ENCODE data around the gene CACNA1H.
A peak's percentile ranks its signal among the peaks of the same experiment; 100 is the strongest.

Gene CACNA1H

DNA sequence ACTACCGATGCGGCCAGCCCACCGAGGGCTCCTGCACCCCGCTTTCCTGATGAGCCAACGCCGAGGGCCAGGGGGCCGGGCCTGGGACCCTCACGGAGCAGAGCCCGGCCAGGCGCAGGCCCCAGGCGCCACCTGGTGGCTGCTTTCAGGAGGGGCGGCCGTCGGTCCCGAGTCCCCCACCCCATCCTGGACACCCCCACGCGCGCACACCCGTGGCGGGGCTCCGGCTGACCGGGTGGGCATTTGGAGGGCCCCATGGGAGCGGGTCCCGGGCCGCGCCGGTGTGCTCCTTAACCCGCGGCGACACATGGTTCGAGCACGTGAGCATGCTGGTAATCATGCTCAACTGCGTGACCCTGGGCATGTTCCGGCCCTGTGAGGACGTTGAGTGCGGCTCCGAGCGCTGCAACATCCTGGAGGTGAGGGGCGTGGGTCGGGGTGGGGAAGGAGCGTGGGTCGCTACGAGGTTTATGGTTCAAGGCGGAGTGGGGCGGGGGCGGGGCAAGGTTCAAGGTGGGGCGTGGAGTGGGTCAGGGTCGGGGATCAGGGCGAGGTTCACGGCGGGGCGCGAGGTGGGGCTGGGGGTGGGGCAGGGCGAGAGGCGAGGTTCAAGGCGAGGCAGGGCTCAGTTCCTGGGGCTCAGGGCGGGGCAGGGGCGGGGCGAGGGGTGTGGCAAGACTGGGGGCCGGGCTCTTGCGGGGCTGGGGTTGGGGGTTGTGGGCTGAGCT lies 41.9 kb downstream of the CACNA1H start:
- DNase-seq, result peak; percentile 38 to 40

DNA sequence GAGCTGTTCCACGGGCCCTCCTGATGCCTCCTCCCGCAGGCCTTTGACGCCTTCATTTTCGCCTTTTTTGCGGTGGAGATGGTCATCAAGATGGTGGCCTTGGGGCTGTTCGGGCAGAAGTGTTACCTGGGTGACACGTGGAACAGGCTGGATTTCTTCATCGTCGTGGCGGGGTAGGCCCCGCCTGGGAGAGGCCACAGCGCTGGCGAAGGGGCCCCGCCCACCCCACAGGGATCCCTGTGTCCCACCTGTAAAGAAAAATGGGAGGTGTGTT lies 42.4 kb downstream of the CACNA1H start:
- DNase-seq, result no peak

DNA sequence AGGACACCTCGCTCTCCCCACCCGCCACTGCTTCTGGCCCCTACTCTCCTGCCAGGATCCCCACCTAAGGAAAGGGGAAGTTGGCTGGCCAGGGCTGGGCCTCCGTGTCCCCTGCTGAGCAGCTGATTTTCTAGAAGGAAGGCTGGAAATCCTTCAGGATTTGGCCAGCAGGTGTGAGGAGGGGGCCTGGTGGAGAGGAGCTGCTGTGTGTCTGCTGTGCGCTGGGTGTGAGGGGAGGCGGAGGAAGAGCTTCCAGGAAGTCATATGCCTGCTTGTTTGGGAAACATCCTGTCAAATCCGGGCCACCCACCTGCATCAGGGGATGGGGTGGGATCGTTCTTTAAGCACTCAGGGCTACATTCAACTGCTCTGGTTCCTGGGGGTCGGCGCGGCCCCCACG lies 43.6 kb downstream of the CACNA1H start:
- no peak for DNase-seq

DNA sequence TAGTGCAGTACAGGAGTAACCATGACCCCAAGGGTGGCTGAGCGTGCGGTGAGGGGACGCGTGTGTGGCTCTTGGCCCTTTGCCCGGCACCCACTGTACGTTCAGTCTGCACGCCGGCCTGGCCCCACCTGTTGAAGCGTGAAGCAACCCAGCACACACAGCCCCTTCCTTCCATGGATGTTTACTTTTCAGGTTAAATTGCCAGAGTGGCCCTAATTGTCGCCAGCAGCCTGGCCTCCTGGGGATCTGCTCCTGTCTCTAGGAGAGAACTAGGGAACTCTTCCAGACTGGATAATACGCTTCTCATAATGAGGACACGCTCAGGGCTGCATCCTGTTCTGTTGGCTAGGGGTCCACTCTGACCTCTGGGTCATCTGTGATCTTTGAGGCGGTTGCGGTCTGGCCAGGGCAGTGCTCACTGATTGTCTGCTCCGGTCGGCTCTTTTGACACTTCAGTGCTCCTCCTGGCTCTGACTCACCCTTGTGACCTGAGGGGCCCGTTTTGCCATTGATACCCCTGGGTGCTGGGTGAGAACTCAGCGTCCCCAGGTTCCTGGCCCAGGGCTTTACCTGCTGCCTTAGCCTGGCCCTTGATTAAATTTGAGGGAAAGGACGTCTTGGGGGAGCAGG lies 44.4 kb downstream of the CACNA1H start:
- DNase-seq, result no peak

DNA sequence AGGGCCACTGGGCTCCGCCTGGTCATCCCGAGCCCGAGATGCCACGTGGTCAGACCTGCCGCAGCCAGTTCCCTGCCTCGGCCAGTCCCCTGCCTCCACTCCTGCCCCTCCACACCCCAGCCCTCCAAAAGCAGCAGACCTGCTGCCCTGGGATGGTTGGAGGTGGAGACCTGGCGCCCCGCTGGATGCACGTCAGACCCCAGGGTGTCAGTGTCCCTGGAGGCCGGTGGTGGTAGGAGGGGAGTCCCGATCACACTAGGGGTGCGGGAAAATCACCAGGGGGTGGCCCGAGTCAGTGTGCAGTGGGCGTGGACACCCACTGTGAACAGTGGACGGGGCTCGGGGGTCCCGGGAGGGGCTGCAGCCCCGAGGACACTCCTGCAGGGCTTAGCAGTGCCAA lies 45.3 kb downstream of the CACNA1H start:
- DNase-seq, result no peak

DNA sequence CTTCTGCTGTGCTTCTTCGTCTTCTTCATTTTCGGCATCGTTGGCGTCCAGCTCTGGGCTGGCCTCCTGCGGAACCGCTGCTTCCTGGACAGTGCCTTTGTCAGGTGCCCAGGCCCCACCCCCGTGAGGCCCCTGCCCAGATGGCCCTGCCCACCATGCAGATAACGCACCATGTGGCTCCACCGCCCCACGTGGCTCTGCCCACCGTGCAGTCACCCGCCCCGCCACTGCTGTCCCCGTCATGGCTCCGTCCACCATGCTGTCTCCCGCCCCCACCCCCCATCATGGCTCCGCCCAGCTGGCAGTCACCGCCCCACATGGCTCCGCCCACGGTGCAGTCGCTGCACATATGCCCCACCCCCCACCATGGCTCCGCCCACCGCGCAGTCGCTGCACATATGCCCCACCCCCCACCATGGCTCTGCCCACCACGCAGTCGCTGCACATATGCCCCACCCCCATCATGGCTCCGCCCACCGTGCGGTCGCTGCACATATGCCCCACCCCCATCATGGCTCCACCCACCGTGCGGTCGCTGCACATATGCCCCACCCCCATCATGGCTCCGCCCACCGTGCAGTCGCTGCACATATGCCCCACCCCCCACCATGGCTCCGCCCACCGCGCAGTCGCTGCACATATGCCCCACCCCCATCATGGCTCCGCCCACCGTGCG lies 45.9 kb downstream of the CACNA1H start:
- DNase-seq, result peak in 1 of 2 donors; percentile 10

DNA sequence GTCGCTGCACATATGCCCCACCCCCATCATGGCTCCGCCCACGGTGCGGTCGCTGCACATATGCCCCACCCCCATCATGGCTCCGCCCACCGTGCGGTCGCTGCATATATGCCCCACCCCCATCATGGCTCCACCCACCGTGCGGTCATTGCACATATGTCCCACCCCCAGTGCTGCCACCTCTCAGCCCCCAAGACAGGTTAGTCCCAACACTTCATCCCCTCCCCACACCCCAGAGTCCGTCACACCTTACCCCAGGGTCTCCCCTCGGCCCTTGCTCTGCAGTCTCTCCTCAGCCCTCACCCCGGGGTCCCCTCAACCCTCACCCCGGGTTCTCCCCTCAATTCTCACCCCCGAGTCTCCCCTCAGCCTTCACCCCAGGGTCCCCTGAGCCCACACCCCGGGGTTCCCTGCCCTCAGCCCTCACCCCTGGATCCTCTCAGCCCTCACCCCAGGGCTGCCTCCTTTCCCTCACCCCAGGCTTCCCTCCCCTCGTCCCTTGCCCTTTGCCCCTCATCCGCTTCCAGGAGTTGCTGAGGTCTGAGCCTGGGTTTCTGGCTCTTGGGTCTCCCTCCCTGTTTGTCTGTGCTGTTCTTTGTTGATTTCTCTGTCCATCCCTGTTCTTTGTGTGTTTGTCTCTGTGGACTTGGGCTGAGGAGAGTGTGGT lies 46.6 kb downstream of the CACNA1H start:
- no peak for DNase-seq

DNA sequence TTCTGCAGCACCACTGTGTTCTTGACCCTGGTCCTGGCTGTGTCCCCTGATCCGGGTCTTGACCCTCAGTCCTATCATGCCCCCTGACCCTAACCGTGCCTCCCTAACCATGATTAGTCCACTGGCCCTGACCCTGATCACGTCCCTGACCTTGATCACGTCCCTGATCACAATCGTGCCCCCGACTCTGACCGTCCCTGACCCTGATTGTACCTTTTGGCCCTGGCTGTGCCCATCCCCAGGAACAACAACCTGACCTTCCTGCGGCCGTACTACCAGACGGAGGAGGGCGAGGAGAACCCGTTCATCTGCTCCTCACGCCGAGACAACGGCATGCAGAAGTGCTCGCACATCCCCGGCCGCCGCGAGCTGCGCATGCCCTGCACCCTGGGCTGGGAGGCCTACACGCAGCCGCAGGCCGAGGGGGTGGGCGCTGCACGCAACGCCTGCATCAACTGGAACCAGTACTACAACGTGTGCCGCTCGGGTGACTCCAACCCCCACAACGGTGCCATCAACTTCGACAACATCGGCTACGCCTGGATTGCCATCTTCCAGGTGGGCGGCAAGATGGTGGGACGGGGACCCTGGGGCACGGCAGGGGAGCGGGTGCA lies 47.2 kb downstream of the CACNA1H start:
- DNase-seq, result no peak

DNA sequence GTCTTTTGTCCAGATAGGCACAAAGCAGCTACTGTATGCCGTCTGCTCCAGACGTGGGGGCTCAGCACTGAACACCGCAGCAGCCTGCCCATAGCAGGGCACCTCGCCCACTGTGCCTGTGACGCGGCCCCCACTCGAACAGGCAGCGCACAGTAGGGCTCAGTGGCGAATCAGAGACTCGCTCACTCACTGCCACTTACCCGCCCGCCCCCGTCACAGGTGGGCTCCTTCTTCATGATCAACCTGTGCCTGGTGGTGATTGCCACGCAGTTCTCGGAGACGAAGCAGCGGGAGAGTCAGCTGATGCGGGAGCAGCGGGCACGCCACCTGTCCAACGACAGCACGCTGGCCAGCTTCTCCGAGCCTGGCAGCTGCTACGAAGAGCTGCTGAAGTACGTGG lies 48.5 kb downstream of the CACNA1H start:
- no peak for DNase-seq

DNA sequence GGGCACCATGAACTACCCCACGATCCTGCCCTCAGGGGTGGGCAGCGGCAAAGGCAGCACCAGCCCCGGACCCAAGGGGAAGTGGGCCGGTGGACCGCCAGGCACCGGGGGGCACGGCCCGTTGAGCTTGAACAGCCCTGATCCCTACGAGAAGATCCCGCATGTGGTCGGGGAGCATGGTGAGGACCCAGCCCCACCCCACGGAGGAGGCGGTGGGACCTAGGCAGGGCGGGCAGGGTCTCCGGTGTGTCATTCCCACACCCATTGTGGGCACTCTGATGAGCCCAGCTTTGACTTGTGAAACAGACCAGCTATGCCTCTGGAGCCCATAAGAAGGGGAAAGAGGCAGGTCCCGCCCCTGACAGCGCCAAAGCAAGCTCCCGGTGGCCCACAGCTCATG lies 49.4 kb downstream of the CACNA1H start:
- DNase-seq, result no peak

DNA sequence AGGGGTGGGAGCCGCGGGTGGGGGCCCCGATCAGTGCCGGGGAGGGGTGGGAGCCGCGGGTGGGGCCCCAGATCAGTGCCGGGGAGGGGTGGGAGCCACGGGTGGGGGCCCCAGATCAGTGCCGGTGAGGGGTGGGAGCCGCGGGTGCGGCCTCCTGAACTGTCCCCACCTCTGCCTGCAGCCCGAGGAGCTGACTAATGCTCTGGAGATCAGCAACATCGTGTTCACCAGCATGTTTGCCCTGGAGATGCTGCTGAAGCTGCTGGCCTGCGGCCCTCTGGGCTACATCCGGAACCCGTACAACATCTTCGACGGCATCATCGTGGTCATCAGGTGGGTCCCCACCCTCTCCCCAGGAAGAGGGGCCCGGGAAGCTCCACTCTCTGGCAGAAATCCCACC lies 52.0 kb downstream of the CACNA1H start:
- DNase-seq, result no peak

DNA sequence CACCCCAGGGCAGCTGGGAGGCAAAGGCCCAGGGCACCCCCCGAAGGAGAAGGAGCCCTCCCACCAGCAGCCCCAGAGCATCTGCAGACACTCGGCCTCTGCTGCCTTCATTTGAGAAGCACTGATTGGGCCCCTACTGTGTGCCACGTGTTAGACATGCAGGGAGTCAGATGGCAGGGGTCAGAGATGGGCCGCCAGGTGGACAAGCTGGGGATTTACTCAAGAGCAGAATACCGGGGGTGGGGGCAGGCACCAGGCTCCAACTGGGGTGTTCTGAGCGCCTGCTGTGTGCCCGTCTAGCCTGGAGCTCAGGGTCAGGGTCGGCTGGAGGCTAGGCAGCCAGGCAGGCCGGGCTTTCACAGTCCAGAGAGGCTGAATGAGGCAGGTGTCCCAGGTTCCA lies 53.4 kb downstream of the CACNA1H start:
- no peak for DNase-seq

DNA sequence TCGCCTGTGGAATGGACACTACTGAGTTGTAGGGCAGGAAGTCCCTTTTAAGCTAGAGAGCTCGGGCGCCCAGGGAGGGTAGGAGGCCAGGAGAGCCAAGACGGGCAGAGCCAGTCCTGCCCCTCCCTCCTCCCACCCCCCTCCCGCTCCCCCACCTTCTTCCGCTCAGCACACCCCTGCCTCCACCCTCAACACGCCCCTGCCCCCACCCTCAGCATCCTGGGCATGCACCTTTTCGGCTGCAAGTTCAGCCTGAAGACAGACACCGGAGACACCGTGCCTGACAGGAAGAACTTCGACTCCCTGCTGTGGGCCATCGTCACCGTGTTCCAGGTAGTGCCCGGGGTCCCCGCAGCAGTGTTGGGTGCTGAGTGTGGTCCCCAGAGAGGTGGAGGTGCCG lies 53.9 kb downstream of the CACNA1H start:
- no peak for DNase-seq

DNA sequence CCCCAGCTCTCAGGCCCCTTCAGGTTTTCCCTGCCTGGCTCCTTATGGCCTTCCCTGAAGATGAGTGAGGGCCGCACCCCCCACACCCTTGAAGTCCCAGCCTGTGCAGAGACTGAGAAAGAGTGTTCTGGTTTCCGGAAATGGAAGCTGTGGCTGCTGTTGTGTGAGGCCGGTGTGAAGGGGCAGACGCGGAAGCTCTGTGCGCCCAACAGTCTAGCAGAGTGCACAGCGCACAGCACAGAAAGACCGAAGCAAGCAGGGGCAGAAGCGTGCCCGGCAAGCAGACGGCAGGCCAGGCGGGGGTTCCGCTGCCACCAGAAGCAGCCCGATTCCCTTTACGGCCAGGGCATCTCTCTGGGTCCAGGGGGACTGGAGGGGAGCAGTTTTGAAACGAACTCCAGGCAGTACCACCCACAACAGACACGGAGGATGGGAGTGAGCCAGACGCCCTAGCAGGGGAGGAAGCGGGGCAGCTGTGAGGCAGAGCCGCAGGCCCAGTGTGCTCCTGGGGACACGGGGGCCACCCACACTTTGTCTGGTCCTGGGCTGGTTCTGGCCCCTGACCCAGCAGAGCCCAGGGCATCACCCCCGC lies 55.4 kb downstream of the CACNA1H start:
- DNase-seq, result no peak

DNA sequence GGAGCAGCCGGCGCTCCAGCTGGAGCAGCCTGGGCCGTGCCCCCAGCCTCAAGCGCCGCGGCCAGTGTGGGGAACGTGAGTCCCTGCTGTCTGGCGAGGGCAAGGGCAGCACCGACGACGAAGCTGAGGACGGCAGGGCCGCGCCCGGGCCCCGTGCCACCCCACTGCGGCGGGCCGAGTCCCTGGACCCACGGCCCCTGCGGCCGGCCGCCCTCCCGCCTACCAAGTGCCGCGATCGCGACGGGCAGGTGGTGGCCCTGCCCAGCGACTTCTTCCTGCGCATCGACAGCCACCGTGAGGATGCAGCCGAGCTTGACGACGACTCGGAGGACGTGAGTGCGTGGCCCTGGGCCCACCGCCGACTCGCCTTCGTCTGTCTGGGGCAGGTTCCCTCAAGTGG lies 56.2 kb downstream of the CACNA1H start:
- DNase-seq, result no peak

DNA sequence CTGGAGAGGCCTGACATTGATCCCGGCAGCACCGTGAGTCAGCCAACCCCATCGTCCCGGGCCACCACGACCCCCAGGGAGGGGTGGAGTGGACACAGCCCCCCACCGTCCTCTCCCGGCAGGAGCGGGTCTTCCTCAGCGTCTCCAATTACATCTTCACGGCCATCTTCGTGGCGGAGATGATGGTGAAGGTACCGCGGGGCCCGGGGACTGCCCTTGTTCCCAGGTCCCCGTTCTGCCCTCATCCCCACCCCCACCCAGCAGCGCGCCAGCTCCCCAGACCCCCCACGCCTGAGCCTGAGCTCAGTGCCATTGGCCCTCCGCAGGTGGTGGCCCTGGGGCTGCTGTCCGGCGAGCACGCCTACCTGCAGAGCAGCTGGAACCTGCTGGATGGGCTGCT lies 57.6 kb downstream of the CACNA1H start:
- no peak for DNase-seq

DNA sequence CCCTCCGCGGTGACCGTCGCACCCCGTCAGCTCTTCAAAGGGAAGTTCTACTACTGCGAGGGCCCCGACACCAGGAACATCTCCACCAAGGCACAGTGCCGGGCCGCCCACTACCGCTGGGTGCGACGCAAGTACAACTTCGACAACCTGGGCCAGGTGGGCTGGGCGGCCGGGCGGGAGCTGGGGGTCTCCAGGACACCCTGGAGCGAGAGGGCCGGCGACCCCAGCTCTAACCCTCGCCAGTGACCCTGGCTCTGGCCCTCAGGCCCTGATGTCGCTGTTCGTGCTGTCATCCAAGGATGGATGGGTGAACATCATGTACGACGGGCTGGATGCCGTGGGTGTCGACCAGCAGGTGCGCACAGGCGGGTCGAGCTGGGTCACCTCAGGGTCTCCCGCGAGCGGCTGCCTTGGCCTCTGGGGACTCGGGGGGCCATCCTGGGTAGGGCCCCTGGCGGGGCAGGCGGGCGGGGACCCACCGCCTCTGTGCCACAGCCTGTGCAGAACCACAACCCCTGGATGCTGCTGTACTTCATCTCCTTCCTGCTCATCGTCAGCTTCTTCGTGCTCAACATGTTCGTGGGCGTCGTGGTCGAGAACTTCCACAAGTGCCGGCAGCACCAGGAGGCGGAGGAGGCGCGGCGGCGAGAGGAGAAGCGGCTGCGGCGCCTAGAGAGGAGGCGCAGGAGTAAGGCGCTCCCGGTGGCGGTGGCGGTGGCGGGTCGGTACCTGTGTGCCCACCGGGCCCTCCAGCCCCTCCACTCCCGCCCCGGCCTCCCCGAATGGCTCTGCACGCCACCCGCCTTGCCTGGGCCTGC lies 58.8 kb downstream of the CACNA1H start:
- no peak for DNase-seq

DNA sequence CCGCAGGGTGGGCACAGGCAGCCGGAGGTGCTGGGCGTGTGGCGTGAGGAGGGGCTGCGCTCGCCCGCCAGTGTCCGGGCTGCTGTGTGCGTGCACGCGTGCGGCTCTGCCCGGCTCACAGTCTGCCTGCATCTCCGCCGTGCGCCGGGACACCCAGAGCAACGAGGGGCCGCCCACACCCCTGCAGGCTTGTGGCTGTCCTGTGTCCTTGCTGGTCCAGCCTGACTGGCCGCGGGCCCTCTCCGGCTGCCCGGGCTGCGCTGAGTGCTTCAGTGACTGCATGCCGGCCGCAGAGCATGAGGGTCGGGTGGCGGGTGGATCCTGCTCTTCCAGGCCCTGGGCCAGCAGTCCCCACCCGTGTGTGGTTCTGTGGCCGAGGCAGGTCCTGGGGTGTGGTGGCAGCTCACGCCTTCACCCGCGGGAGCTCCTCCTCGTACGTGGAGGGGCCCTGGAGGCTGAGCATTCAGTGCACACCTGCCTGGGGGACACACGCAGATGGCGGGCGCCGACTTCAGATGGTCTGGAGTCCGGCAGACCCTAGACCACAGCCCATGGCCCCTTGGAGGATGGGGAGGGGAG lies 59.8 kb downstream of the CACNA1H start:
- no peak for DNase-seq

DNA sequence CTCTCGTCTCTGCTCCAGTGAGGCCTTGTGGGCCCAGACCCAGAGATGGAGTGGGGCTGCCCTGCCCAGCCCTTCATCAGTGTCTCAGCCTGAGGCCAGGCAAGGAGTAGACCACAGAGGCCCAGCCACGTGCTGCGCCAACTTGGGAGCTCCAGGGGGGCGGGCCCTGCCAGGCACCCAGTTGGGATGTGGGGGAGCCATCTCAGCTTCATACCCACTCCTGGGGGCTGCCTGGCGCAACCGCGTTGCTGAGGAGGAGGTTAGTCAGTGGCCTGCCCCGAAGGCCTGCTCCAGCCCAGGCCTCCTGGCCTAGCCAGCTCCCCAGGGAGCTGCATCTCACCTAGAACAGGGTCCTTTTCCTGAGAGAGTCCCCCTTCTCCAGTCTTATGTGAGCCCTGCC lies 60.3 kb downstream of the CACNA1H start:
- no peak for DNase-seq

DNA sequence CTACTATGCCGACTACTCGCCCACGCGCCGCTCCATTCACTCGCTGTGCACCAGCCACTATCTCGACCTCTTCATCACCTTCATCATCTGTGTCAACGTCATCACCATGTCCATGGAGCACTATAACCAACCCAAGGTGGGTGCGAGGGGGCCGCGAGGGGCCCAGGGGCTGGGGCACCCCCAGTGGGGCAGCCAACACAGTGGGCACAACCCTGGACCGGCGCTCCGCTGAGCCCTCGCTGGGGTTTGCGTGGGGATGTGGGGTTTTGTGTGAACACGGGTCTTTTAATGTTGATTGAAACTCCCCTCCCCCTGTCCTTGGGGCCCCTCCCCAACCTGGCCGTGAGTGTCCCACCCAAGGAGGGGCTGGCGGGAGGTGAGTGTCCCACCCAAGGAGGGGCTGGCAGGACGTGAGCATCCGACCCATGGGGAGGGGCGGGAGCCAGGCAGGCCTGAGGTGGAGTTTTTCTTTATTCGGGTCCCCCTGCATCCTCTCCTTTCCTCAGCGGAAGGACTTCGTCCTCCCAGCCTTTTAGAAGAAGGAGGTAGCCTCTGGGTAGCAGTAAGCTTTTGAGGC lies 61.0 kb downstream of the CACNA1H start:
- DNase-seq, result no peak

DNA sequence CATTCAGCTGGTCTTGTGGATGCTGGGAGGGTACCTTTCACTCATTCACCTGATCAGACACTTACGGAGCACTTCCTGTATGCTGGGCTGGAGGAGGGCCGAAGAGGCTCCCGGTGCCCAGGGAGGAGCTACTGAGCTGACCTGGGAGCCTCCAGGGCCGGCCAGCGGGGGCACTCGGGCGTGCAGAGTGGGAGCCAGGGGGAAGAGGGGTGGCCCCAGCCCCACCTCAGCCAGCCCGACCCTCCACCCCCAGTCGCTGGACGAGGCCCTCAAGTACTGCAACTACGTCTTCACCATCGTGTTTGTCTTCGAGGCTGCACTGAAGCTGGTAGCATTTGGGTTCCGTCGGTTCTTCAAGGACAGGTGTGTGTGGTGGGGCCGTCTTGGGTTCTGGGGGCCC lies 61.8 kb downstream of the CACNA1H start:
- no peak for DNase-seq

All from stimulated activated CD4-positive, alpha-beta T cell treated with anti-CD3 and anti-CD28 coated beads, Interleukin-2, amount 100 ng/mL, for 24 hours (primary cell).